Measurements from ENCODE around the gene GRK5. TPM values are rescaled to one million over a fixed set of nuclear protein-coding genes. Genes with fewer than 3 reads are reported as not detected.

The GRK5 gene
- total RNA-seq, 1 experiment from 2014 or later = 9.8 TPM

- no peak for DNase-seq (ENCODE audit: low read depth)
Measured at GRCh38 chr10:119316002-119316358, 108.6 kb downstream of the GRK5 start.

- DNase-seq (ENCODE audit: low read depth) = peak; percentile 81
Measured at GRCh38 chr10:119316729-119317097, 109.3 kb downstream of the GRK5 start.

GRCh38 chr10:119318411-119319160, 111.2 kb downstream of the GRK5 start:
- no peak for DNase-seq (ENCODE audit: low read depth)

GRCh38 chr10:119319161-119319919, 112.0 kb downstream of the GRK5 start:
- DNase-seq (ENCODE audit: low read depth) = peak; percentile 22

- no peak for DNase-seq (ENCODE audit: low read depth)
Measured at GRCh38 chr10:119319920-119320258, 112.5 kb downstream of the GRK5 start.

- no peak for DNase-seq (ENCODE audit: low read depth)
Measured at GRCh38 chr10:119320981-119321380, 113.6 kb downstream of the GRK5 start.

GRCh38 chr10:119323085-119324016, 116.0 kb downstream of the GRK5 start:
- DNase-seq (ENCODE audit: low read depth) = no peak

- DNase-seq (ENCODE audit: low read depth) = no peak
Measured at GRCh38 chr10:119325131-119325530, 117.8 kb downstream of the GRK5 start.

GRCh38 chr10:119326167-119326566, 118.8 kb downstream of the GRK5 start:
- DNase-seq (ENCODE audit: low read depth) = no peak

- no peak for DNase-seq (ENCODE audit: low read depth)
Measured at GRCh38 chr10:119327096-119327745, 119.8 kb downstream of the GRK5 start.

GRCh38 chr10:119328223-119328622, 120.9 kb downstream of the GRK5 start:
- no peak for DNase-seq (ENCODE audit: low read depth)

- no peak for DNase-seq (ENCODE audit: low read depth)
Measured at GRCh38 chr10:119330342-119330741, 123.0 kb downstream of the GRK5 start.

- no peak for DNase-seq (ENCODE audit: low read depth)
Measured at GRCh38 chr10:119331061-119331460, 123.7 kb downstream of the GRK5 start.

- DNase-seq (ENCODE audit: low read depth) = peak; percentile 82
Measured at GRCh38 chr10:119333146-119333792, 125.9 kb downstream of the GRK5 start.

- no peak for DNase-seq (ENCODE audit: low read depth)
Measured at GRCh38 chr10:119335671-119336353, 128.4 kb downstream of the GRK5 start.

- DNase-seq (ENCODE audit: low read depth) = no peak
Measured at GRCh38 chr10:119336599-119336998, 129.2 kb downstream of the GRK5 start.

GRCh38 chr10:119337223-119337622, 129.9 kb downstream of the GRK5 start:
- no peak for DNase-seq (ENCODE audit: low read depth)

GRCh38 chr10:119337796-119338432, 130.5 kb downstream of the GRK5 start:
- peak; percentile 58 for DNase-seq (ENCODE audit: low read depth)

- DNase-seq (ENCODE audit: low read depth) = no peak
Measured at GRCh38 chr10:119339109-119339508, 131.7 kb downstream of the GRK5 start.

- no peak for DNase-seq (ENCODE audit: low read depth)
Measured at GRCh38 chr10:119340893-119341458, 133.6 kb downstream of the GRK5 start.

All from Daoy (cell line).